HEK293 (cell line): Measurements from ENCODE around the gene SOX11.

Source experiments
- CTCF ChIA-PET: fragments of 350-600 bp; formaldehyde crosslinking; extraction: SDS; loops from one replicate; lab custom pipeline; 2021; ENCODE audit warnings: antibody characterized with exemption; lab: Yijun Ruan, JAX
- POLR2A ChIA-PET: fragments of 300-600 bp; formaldehyde crosslinking; extraction: SDS; loops from one replicate; lab custom pipeline; 2020; ENCODE audit warnings: antibody characterized with exemption, inconsistent platforms; lab: Yijun Ruan, JAX
- H3K27ac ChIP-seq: fragments of 200-500 bp; sonication (Bioruptor generic); 2 replicates; pipeline ENCODE4 v1.5.1; 2014; ENCODE audit warnings: low read depth, low read length, control low read depth, inconsistent platforms; ENCODE audit errors: extremely low read depth
- H3K36me3 ChIP-seq, 2 experiments: fragments of 200-500 bp in 1 of 2; sonication (Bioruptor generic) in 1 of 2; 1 replicate in 1 of 2; 2 replicates in 1 of 2; pipeline ENCODE4 v1.5.1; 2014 to 2017; ENCODE audit warnings: inconsistent platforms in 2 of 2, low read length in 2 of 2; ENCODE audit not compliant: control insufficient read depth in 2 of 2, insufficient read depth in 1 of 2
- H3K4me1 ChIP-seq: fragments of 200-500 bp; sonication (Bioruptor generic); 2 replicates; pipeline ENCODE4 v1.5.1; 2014; ENCODE audit warnings: mild to moderate bottlenecking, low read length, inconsistent platforms; ENCODE audit not compliant: control insufficient read depth, insufficient read depth
- H3K4me3 ChIP-seq: 2 replicates; pipeline ENCODE4 v1.5.1; 2011; ENCODE audit warnings: low read depth, mild to moderate bottlenecking, control low read depth, low read length, moderate library complexity
- H3K9me3 ChIP-seq: fragments of 200-500 bp; sonication (Bioruptor generic); 2 replicates; pipeline ENCODE4 v1.5.1; 2014; ENCODE audit warnings: low read depth, low read length, inconsistent platforms; ENCODE audit not compliant: control insufficient read depth, insufficient read depth
- GLI2 ChIP-seq: fragments of 450-650 bp; formaldehyde crosslinking; IDR thresholded peaks from 2 replicates; pipeline ENCODE4; 2017; ENCODE audit warnings: missing biosample characterization, missing genetic modification characterization, low read depth, borderline replicate concordance
- GLIS1 ChIP-seq: fragments of 450-650 bp; formaldehyde crosslinking; IDR thresholded peaks from 2 replicates; pipeline ENCODE4 v1.5.1; 2016; ENCODE audit warnings: missing biosample characterization, missing genetic modification characterization
- IKZF3 ChIP-seq: fragments of 450-650 bp; IDR thresholded peaks from 2 replicates; pipeline ENCODE4 v1.5.0; 2018; ENCODE audit warnings: missing biosample characterization, mild to moderate bottlenecking, missing genetic modification characterization, moderate library complexity
- KLF10 ChIP-seq: fragments of 450-650 bp; IDR thresholded peaks from 2 replicates; pipeline ENCODE4 v1.5.1; 2018; ENCODE audit warnings: missing biosample characterization, mild to moderate bottlenecking, missing genetic modification characterization
- KLF17 ChIP-seq: fragments of 450-650 bp; formaldehyde crosslinking; IDR thresholded peaks from 2 replicates; pipeline ENCODE4 v1.5.1; 2016; ENCODE audit warnings: missing biosample characterization, missing genetic modification characterization
- PBX3 ChIP-seq: sonication (generic); formaldehyde crosslinking; IDR thresholded peaks from 2 replicates; pipeline ENCODE4 v1.8.1; 2022; ENCODE audit warnings: mild to moderate bottlenecking, moderate library complexity, missing genetic modification reagents
- SP2 ChIP-seq: fragments of 450-650 bp; formaldehyde crosslinking; IDR thresholded peaks from 2 replicates; pipeline ENCODE4 v1.5.1; 2016; ENCODE audit warnings: missing biosample characterization, missing genetic modification characterization
- ZEB2 ChIP-seq: fragments of 450-650 bp; formaldehyde crosslinking; IDR thresholded peaks from 2 replicates; pipeline ENCODE4 v1.5.1; 2016; ENCODE audit warnings: missing biosample characterization, missing genetic modification characterization
- ZFP3 ChIP-seq: fragments of 450-650 bp; formaldehyde crosslinking; IDR thresholded peaks from 2 replicates; pipeline ENCODE4 v1.5.1; 2016; ENCODE audit warnings: low read depth, missing biosample characterization, missing genetic modification characterization
- ZFP69B ChIP-seq: fragments of 450-650 bp; formaldehyde crosslinking; IDR thresholded peaks from 2 replicates; pipeline ENCODE4 v1.5.1; 2016; ENCODE audit warnings: missing biosample characterization, missing genetic modification characterization
- ZNF148 ChIP-seq: fragments of 450-650 bp; formaldehyde crosslinking; IDR thresholded peaks from 2 replicates; pipeline ENCODE4 v1.5.0; 2017; ENCODE audit warnings: missing biosample characterization, missing genetic modification characterization, borderline replicate concordance
- ZNF292 ChIP-seq: fragments of 450-650 bp; formaldehyde crosslinking; IDR thresholded peaks from 2 replicates; pipeline ENCODE4 v1.5.1; 2016; ENCODE audit warnings: low read depth, missing biosample characterization, missing genetic modification characterization, borderline replicate concordance
- ZNF366 ChIP-seq: fragments of 450-650 bp; formaldehyde crosslinking; conservative IDR thresholded peaks from 2 replicates; pipeline ENCODE4 v1.5.1; 2016; ENCODE audit warnings: missing biosample characterization, missing genetic modification characterization
- ZNF394 ChIP-seq: fragments of 450-650 bp; formaldehyde crosslinking; IDR thresholded peaks from 2 replicates; pipeline ENCODE4 v1.5.1; 2016; ENCODE audit warnings: missing biosample characterization, missing genetic modification characterization, mild to moderate bottlenecking, moderate library complexity, borderline replicate concordance
- ZNF596 ChIP-seq: fragments of 450-650 bp; IDR thresholded peaks from 2 replicates; pipeline ENCODE4 v1.5.0; 2018; ENCODE audit warnings: missing biosample characterization, mild to moderate bottlenecking, missing genetic modification characterization, moderate library complexity
- ZNF626 ChIP-seq: fragments of 450-650 bp; sonication (Bioruptor Pico); formaldehyde crosslinking; IDR thresholded peaks from 2 replicates; pipeline ENCODE4 v1.5.1; 2018; ENCODE audit warnings: missing biosample characterization, missing genetic modification characterization, inconsistent platforms
- ZNF645 ChIP-seq: fragments of 450-650 bp; formaldehyde crosslinking; IDR thresholded peaks from 2 replicates; pipeline ENCODE4; 2016; ENCODE audit warnings: missing biosample characterization, missing genetic modification characterization
- ZNF704 ChIP-seq: fragments of 450-650 bp; formaldehyde crosslinking; IDR thresholded peaks from 2 replicates; pipeline ENCODE4 v1.5.1; 2016; ENCODE audit warnings: missing biosample characterization, missing genetic modification characterization
- ZNF792 ChIP-seq: fragments of 450-650 bp; formaldehyde crosslinking; IDR thresholded peaks from 2 replicates; pipeline ENCODE4 v1.5.1; 2016; ENCODE audit warnings: missing biosample characterization, missing genetic modification characterization
- ZNF843 ChIP-seq: fragments of 450-650 bp; formaldehyde crosslinking; IDR thresholded peaks from 2 replicates; pipeline ENCODE4 v1.5.1; 2016; ENCODE audit warnings: missing biosample characterization, missing genetic modification characterization
- ZSCAN23 ChIP-seq: fragments of 450-650 bp; formaldehyde crosslinking; IDR thresholded peaks from 2 replicates; pipeline ENCODE4 v1.5.1; 2016; ENCODE audit warnings: missing biosample characterization, missing genetic modification characterization

The SOX11 gene

GRCh38 chr2:5729416-5729815 is 37.2 kb downstream of the SOX11 start (continued):
- TF ChIP-seq PBX3 (no peak), KLF17 (tag by site-specific recombination) (no peak), ZNF394 (tag by site-specific recombination) (no peak), ZNF596 (tag by site-specific recombination) (no peak), ZEB2 (tag by site-specific recombination) (no peak), GLI2 (tag by site-specific recombination) (no peak), SP2 (no peak), ZNF792 (tag by site-specific recombination) (no peak), ZNF645 (tag by site-specific recombination) (no peak), ZNF366 (tag by site-specific recombination) (no peak)

- TF ChIP-seq IKZF3 (tag by site-specific recombination) (no peak), KLF10 (tag by site-specific recombination) (no peak), ZNF843 (tag by site-specific recombination) (no peak), ZFP69B (tag by site-specific recombination) (no peak), ZNF704 (tag by site-specific recombination) (no peak), ZNF292 (no peak), ZSCAN23 (tag by site-specific recombination) (no peak), GLIS1 (tag by site-specific recombination) (no peak), ZNF148 (tag by site-specific recombination) (no peak), ZFP3 (tag by site-specific recombination) (no peak), ZNF626 (tag by site-specific recombination) (no peak)
- no peak overlapping the region for H3K27ac ChIP-seq
- ChIA-PET CTCF (no interaction called here), POLR2A (interaction anchor here (0.6 kb wide), 1 partner anchor 924 kb away, joined by 6 read pairs; no protein-coding TSS in a partner anchor)
- H3K4me3 ChIP-seq = no peak overlapping the region
- no peaks in the 10 kb centered on the region for H3K4me1 ChIP-seq
- H3K36me3 ChIP-seq = no peaks in the 10 kb centered on the region
- H3K9me3 ChIP-seq = no peaks in the 10 kb centered on the region
These were observed 38.2 kb downstream of the SOX11 start for GRCh38 chr2:5730386-5730785.
